ENCODE measurements around the gene TRIM15.

DNA sequence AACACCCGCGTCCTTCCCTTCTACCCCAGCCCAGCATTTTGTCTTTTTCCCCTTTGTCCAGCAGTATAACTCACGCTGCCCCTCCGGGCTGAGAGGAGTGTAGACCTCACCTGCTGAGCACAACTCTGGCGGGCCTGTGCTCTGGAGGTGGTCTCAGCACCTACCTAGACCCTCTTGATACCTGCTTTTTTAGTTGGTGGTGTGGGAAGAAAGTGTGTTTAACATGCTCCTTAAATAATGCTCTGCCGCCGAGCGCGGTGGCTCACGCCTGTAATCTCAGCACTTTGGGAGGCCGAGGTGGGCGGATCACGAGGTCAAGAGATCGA is 51.3 kb downstream of the TRIM15 start:
- TF ChIP-seq, protein P1, sequence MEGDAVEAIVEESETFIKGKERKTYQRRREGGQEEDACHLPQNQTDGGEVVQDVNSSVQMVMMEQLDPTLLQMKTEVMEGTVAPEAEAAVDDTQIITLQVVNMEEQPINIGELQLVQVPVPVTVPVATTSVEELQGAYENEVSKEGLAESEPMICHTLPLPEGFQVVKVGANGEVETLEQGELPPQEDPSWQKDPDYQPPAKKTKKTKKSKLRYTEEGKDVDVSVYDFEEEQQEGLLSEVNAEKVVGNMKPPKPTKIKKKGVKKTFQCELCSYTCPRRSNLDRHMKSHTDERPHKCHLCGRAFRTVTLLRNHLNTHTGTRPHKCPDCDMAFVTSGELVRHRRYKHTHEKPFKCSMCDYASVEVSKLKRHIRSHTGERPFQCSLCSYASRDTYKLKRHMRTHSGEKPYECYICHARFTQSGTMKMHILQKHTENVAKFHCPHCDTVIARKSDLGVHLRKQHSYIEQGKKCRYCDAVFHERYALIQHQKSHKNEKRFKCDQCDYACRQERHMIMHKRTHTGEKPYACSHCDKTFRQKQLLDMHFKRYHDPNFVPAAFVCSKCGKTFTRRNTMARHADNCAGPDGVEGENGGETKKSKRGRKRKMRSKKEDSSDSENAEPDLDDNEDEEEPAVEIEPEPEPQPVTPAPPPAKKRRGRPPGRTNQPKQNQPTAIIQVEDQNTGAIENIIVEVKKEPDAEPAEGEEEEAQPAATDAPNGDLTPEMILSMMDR (IDR thresholded peaks at IDR 0.05): no peak
- TF ChIP-seq POLR2A (IDR thresholded peaks at IDR 0.05) (no peak), POLR2AphosphoS5 (IDR thresholded peaks at IDR 0.05) (no peak)
